MCF 10A (cell line): ENCODE measurements around the gene SMARCAD1. TPM values are rescaled to one million over a fixed set of nuclear protein-coding genes. Genes with fewer than 3 reads are reported as not detected.

Source experiments
- BruUV-seq: library from RNA; stranded (reverse); fragments of 400-500 nt; replicated peaks from 2 replicates; lab custom pipeline; 2021; lab: Mats Ljungman, UMichigan
- CTCF ChIA-PET: fragments of 300-600 bp; sonication (Branson Sonifier 250); formaldehyde crosslinking; extraction: SDS; loops from one replicate; lab custom pipeline; 2021; ENCODE audit warnings: antibody characterized with exemption, inconsistent platforms; lab: Yijun Ruan, JAX
- POLR2A ChIA-PET: fragments of 300-600, 350-650 bp; sonication (Branson Sonifier 250); formaldehyde crosslinking; extraction: SDS; loops from one replicate; lab custom pipeline; 2020; ENCODE audit warnings: antibody characterized with exemption, inconsistent platforms; lab: Yijun Ruan, JAX
- DNase-seq: peaks from one replicate; pipeline ENCODE4 v3.0.0-alpha.2; 2018; ENCODE audit not compliant: unreplicated experiment
- H3K27ac Mint-ChIP-seq: one replicate; pipeline ENCODE4 v1.8.0; 2022; ENCODE audit warnings: mild to moderate bottlenecking, low read depth, mixed read lengths; ENCODE audit not compliant: unreplicated experiment
- H3K27me3 Mint-ChIP-seq: one replicate; pipeline ENCODE4 v1.8.0; 2022; ENCODE audit warnings: mixed read lengths; ENCODE audit not compliant: insufficient read depth, unreplicated experiment
- H3K36me3 Mint-ChIP-seq: one replicate; pipeline ENCODE4 v1.8.0; 2022; ENCODE audit warnings: mild to moderate bottlenecking, moderate library complexity, mixed read lengths; ENCODE audit not compliant: insufficient read depth, unreplicated experiment
- H3K4me1 Mint-ChIP-seq: one replicate; pipeline ENCODE4 v1.8.0; 2022; ENCODE audit warnings: mixed read lengths; ENCODE audit not compliant: insufficient read depth, unreplicated experiment
- H3K4me3 Mint-ChIP-seq: one replicate; pipeline ENCODE4 v1.8.0; 2022; ENCODE audit warnings: mild to moderate bottlenecking, moderate library complexity, mixed read lengths; ENCODE audit not compliant: unreplicated experiment
- H3K9me3 Mint-ChIP-seq: one replicate; pipeline ENCODE4 v1.8.0; 2022; ENCODE audit warnings: mixed read lengths; ENCODE audit not compliant: unreplicated experiment
- intact Hi-C: fragments of 100-400 bp; cut with micrococcal nuclease; formaldehyde crosslinking; loops from 2 replicates; pipeline ENCODE4 v1.14.1; 2022
- total RNA-seq: library from RNA; stranded (reverse); gene quantifications from 2 replicates; pipeline ENCODE4 v1.2.3, GENCODE V29; 2022
- TF ChIP-seq, protein P1 (sequence below): fragments of 200-600 bp; IDR thresholded peaks from one replicate; pipeline ENCODE4 v1.8.0; 2022; ENCODE audit warnings: antibody characterized with exemption, mild to moderate bottlenecking; ENCODE audit not compliant: unreplicated experiment

SMARCAD1 gene
- total RNA-seq, 1 experiment from 2014 or later = 38.1 TPM

DNA sequence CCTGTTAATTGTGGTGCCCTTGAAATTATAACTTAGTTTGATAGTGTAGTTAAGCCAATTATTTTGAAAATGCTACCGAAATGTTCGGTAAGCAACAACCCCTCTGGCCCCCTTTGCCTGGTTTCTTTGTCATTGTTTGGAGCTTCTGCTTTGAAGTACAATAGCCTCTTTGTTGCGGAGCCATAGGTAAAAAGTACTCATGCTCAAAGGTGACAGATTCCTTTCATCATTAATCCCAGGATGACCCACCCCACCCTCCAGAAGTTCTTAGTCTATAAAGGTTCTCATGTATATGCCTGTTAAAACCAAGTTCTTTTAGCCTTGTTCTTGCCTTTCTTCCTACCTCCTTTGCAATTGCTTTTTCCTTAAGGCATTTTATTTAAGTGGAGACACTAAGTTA, 42.4 kb upstream of the SMARCAD1 start:
- ChIA-PET CTCF (interaction anchor here (0.6 to 0.7 kb wide), 2 partner anchors 10 to 174 kb away, joined by 3 to 4 read pairs; no protein-coding TSS in a partner anchor), POLR2A (no interaction called here)
- Mint-ChIP-seq H3K4me3 (no peak overlapping the region), H3K4me1 (no peaks in the 10 kb centered on the region), H3K27me3 (no peaks in the 10 kb centered on the region), H3K27ac (no peak overlapping the region), H3K9me3 (no peaks in the 10 kb centered on the region), H3K36me3 (peaks cover 5% of the 10 kb centered on the region)
- no peak for DNase-seq
- intact Hi-C loops = no loop called here
- TF ChIP-seq, protein P1, sequence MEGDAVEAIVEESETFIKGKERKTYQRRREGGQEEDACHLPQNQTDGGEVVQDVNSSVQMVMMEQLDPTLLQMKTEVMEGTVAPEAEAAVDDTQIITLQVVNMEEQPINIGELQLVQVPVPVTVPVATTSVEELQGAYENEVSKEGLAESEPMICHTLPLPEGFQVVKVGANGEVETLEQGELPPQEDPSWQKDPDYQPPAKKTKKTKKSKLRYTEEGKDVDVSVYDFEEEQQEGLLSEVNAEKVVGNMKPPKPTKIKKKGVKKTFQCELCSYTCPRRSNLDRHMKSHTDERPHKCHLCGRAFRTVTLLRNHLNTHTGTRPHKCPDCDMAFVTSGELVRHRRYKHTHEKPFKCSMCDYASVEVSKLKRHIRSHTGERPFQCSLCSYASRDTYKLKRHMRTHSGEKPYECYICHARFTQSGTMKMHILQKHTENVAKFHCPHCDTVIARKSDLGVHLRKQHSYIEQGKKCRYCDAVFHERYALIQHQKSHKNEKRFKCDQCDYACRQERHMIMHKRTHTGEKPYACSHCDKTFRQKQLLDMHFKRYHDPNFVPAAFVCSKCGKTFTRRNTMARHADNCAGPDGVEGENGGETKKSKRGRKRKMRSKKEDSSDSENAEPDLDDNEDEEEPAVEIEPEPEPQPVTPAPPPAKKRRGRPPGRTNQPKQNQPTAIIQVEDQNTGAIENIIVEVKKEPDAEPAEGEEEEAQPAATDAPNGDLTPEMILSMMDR = no peak
- no TSS peak for BruUV-seq

DNA sequence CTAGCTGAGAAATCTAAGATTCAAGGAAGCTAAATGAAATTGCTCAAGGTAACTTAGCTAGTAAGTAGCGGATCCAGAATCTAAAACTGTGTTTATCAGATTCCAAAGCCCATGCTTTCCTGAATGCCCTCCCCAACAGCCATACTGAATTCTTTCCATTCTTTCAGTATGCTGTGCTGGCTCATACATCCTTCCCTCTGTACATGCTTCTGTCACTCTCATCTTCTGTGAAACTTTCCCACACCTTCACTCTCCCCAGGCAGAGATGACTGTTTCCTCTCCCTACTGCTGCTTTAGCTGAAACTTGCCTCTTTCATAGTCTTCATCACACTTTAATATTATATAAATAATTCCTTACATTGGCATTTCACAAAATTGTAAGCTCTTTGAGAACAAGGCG, 39.3 kb upstream of the SMARCAD1 start:
- POLR2A ChIA-PET = no interaction called here

DNA sequence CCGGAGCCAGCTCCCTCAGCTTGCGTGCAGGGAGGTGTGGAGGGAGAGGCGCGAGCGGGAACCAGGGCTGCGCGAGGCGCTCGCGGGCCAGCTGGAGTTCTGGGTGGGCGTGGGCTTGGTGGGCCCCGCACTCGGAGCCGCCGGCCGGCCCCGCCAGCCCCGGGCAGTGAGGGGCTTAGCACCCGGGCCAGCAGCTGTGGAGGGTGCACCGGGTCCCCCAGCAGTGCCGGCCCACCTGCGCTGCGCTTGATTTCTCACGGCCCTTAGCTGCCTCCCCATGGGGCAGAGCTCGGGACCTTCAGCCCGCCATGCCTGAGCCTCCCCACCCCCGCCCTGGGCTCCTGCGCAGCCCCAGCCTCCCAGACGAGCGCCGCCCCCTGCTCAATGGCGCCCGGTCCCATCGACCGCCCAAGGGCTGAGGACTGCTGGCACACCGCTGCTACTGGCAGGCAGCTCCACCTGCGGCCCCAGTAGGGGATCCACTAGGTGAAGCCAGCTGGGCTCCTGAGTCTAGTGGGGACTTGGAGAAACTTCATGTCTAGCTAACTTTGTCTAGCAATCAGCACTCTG, 37.8 kb upstream of the SMARCAD1 start:
- H3K27ac Mint-ChIP-seq = no peak overlapping the region
- BruUV-seq = no TSS peak
- H3K36me3 Mint-ChIP-seq = no peaks in the 10 kb centered on the region
- no peak overlapping the region for H3K4me3 Mint-ChIP-seq
- CTCF ChIA-PET = interaction anchor here (1.0 kb wide), 1 partner anchor 31 kb away, joined by 3 read pairs; no protein-coding TSS in a partner anchor
- TF ChIP-seq, protein P1 = no peak
- H3K4me1 Mint-ChIP-seq = no peaks in the 10 kb centered on the region
- DNase-seq = no peak
- H3K27me3 Mint-ChIP-seq = no peaks in the 10 kb centered on the region
- intact Hi-C loops = no loop called here
- POLR2A ChIA-PET = no interaction called here
- no peaks in the 10 kb centered on the region for H3K9me3 Mint-ChIP-seq

More for the DNA sequence above, 39.3 kb upstream of the SMARCAD1 start:
- H3K27ac Mint-ChIP-seq = no peak overlapping the region
- H3K27me3 Mint-ChIP-seq = no peaks in the 10 kb centered on the region
- TF ChIP-seq, protein P1 = no peak
- no TSS peak for BruUV-seq
- CTCF ChIA-PET = interaction anchor here (0.6 kb wide), 2 partner anchors 36 to 379 kb away, joined by 3 read pairs; no protein-coding TSS in a partner anchor
- H3K36me3 Mint-ChIP-seq = no peaks in the 10 kb centered on the region
- no peak for DNase-seq
- H3K9me3 Mint-ChIP-seq = no peaks in the 10 kb centered on the region
- H3K4me3 Mint-ChIP-seq = no peak overlapping the region
- H3K4me1 Mint-ChIP-seq = no peaks in the 10 kb centered on the region
- intact Hi-C loops = no loop called here

DNA sequence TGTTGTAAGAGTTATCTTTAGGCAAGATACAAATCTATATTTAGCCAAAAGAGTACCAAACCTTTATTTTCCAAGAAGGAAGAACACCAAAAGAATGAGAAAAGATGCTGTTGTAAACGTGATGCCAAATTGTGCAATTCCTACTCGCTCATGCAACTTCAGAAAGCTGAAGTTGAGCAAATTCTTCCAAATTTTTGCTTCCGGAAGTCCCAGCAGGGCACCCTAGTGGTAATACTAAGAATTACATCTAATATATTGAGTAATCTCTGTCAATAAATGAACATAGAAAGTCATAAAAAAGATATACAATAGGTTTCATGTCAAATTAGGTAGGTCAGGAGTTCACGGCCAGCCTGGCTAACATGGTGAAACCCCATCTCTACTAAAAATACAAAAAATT, 36.0 kb upstream of the SMARCAD1 start:
- POLR2A ChIA-PET = no interaction called here
- TF ChIP-seq, protein P1 = peak; percentile 40
- Mint-ChIP-seq H3K4me1 (no peaks in the 10 kb centered on the region), H3K9me3 (no peaks in the 10 kb centered on the region), H3K27ac (no peak overlapping the region), H3K27me3 (no peaks in the 10 kb centered on the region), H3K36me3 (no peaks in the 10 kb centered on the region), H3K4me3 (no peak overlapping the region)
- intact Hi-C loops = no loop called here
- CTCF ChIA-PET = interaction anchor here (0.7 to 1.1 kb wide), 3 partner anchors 8 to 17 kb away, joined by 3 to 4 read pairs (median 3); no protein-coding TSS in a partner anchor
- BruUV-seq = no TSS peak
- peak; percentile 3 for DNase-seq
